ENCODE results near the gene CTSO. TPM values are rescaled to one million over a fixed set of nuclear protein-coding genes. Genes with fewer than 3 reads are reported as not detected.

CTSO gene
- total RNA-seq, 1 donor from 2014 or later: 2.4 TPM

Other genes starting within 250 kb of the CTSO start
- 0.96 TPM for gene GUCY1B1, start 194.8 kb downstream of the CTSO start, total RNA-seq
- gene ASIC5, start 87.6 kb downstream of the CTSO start, total RNA-seq: not detected
- 0.40 TPM for gene TDO2, start 50.2 kb downstream of the CTSO start, total RNA-seq